ENCODE results near the gene GRK5. TPM values are rescaled to one million over a fixed set of nuclear protein-coding genes. Genes with fewer than 3 reads are reported as not detected.

GRK5 gene
- total RNA-seq, 4 donors from 2014 or later: 6.2 to 12.5 (median 9.1) TPM

GRCh38 chr10:119425881-119426170 is 218.5 kb downstream of the GRK5 start:
- no peaks in the 10 kb centered on the region for H3K36me3 ChIP-seq
- DNase-seq (no peak), ATAC-seq (no peak)
- intact Hi-C loops (cut with DNase I; ENCODE audit: low total_unique reads) (no loop called here), in situ Hi-C loops (cut with MboI; ENCODE audit: low sequenced_read_pairs in 4 of 4) (no loop called here)
- TF ChIP-seq, protein P1, sequence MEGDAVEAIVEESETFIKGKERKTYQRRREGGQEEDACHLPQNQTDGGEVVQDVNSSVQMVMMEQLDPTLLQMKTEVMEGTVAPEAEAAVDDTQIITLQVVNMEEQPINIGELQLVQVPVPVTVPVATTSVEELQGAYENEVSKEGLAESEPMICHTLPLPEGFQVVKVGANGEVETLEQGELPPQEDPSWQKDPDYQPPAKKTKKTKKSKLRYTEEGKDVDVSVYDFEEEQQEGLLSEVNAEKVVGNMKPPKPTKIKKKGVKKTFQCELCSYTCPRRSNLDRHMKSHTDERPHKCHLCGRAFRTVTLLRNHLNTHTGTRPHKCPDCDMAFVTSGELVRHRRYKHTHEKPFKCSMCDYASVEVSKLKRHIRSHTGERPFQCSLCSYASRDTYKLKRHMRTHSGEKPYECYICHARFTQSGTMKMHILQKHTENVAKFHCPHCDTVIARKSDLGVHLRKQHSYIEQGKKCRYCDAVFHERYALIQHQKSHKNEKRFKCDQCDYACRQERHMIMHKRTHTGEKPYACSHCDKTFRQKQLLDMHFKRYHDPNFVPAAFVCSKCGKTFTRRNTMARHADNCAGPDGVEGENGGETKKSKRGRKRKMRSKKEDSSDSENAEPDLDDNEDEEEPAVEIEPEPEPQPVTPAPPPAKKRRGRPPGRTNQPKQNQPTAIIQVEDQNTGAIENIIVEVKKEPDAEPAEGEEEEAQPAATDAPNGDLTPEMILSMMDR (IDR thresholded peaks at IDR 0.05 in 4 of 5, conservative IDR thresholded peaks at IDR 0.05 in 1 of 5): no peak
- no peak for TF ChIP-seq POLR2A (IDR thresholded peaks at IDR 0.05)
- H3K4me3 ChIP-seq: no peak overlapping the region
- H3K9me3 ChIP-seq: no peaks in the 10 kb centered on the region
- peaks cover 0 to 3% of the 10 kb centered on the region in 2 donors for H3K4me1 ChIP-seq
- H3K27me3 ChIP-seq: no peaks in the 10 kb centered on the region
- H3K27ac ChIP-seq: no peak overlapping the region

DNA sequence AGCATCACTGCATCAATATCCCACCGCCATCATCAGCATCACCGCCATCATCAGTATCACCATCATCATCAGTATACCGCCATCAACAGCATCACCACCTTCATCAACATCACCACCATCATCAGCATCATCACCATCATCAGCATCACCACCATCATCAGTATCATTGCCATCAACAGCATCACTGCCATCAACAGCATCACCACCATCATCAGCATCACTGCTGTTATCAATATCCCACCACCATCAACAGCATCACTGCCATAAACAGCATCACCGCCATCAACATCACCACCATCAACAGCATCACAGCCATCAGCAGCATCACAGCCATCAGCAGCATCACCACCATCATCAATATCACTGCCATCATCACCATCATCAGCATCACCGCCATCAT is 219.3 kb downstream of the GRK5 start:
- H3K27me3 ChIP-seq: no peaks in the 10 kb centered on the region
- DNase-seq: no peak
- no peaks in the 10 kb centered on the region for H3K4me1 ChIP-seq
- peaks cover 0 to under 1% of the 10 kb centered on the region in 2 donors for H3K36me3 ChIP-seq
- H3K27ac ChIP-seq: no peak overlapping the region
- no peak overlapping the region for H3K4me3 ChIP-seq
- no peaks in the 10 kb centered on the region for H3K9me3 ChIP-seq
- in situ Hi-C loops (cut with MboI; ENCODE audit: low sequenced_read_pairs in 4 of 4): no loop called here
- no peak for ATAC-seq
- intact Hi-C loops (cut with DNase I; ENCODE audit: low total_unique reads): no loop called here
- no peak for TF ChIP-seq POLR2A (IDR thresholded peaks at IDR 0.05)
- TF ChIP-seq, protein P1 (IDR thresholded peaks at IDR 0.05 in 4 of 5, conservative IDR thresholded peaks at IDR 0.05 in 1 of 5): no peak

DNA sequence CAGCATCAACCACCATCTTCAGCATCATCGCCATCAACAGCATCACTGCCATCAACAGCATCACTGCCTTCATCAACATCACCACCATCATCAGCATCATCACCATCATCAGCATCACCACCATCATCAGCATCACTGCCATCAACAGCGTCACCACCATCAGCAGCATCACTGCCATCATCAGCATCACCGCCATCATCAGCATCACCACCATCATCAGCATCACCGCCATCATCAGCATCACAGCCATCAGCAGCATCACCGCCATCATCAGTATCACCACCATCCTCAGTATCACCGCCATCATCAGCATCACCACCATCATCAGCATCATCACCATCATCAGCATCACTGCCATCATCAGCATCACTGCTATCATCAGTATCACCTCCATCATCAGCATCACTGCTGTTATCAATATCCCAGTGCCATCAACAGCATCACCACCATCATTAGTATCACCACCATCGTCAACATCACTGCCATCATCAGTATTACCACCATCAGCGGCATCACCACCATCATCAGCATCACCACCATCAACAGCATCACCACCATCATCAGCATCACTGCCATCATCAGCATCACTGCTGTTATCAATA is 220.0 kb downstream of the GRK5 start:
- Histone ChIP-seq H3K4me3 (no peak overlapping the region), H3K27ac (no peak overlapping the region), H3K4me1 (no peaks in the 10 kb centered on the region), H3K9me3 (no peaks in the 10 kb centered on the region), H3K36me3 (peaks cover 0 to 5% of the 10 kb centered on the region in 2 donors), H3K27me3 (no peaks in the 10 kb centered on the region)
- DNase-seq (no peak), ATAC-seq (no peak)
- in situ Hi-C loops (cut with MboI; ENCODE audit: low sequenced_read_pairs in 4 of 4): no loop called here
- no peak for TF ChIP-seq POLR2A (IDR thresholded peaks at IDR 0.05)
- TF ChIP-seq, protein P1 (IDR thresholded peaks at IDR 0.05 in 4 of 5, conservative IDR thresholded peaks at IDR 0.05 in 1 of 5): no peak
- intact Hi-C loops (cut with DNase I; ENCODE audit: low total_unique reads): no loop called here

DNA sequence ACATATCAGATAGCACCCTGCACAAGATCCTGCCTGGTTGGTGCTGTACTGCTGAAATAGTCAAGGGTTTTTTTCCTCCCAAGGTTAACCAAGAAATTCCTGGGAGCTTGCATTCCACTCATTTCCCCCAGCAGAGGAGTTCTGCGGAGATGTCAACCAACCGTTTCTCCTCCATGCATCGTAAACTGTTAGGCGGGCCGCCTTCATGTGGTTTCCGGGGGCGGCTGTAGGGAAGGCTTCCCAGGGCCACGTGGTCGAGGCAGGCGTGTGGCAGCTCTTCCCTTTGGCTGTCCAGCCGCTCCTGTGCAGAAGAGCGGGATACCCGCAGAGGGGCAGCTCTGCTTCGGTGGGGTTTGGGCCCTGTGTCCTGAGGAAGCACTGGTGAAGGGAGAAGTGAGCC is 221.4 kb downstream of the GRK5 start:
- TF ChIP-seq, protein P1 (IDR thresholded peaks at IDR 0.05 in 4 of 5, conservative IDR thresholded peaks at IDR 0.05 in 1 of 5): no peak
- TF ChIP-seq POLR2A (IDR thresholded peaks at IDR 0.05): no peak
- Histone ChIP-seq H3K9me3 (no peaks in the 10 kb centered on the region), H3K4me1 (no peaks in the 10 kb centered on the region), H3K27me3 (no peaks in the 10 kb centered on the region), H3K36me3 (peaks cover 0 to 5% of the 10 kb centered on the region in 2 donors), H3K27ac (no peak overlapping the region), H3K4me3 (no peak overlapping the region)
- ATAC-seq: no peak
- in situ Hi-C loops (cut with MboI; ENCODE audit: low sequenced_read_pairs in 4 of 4): no loop called here
- intact Hi-C loops (cut with DNase I; ENCODE audit: low total_unique reads): no loop called here
- DNase-seq: no peak

DNA sequence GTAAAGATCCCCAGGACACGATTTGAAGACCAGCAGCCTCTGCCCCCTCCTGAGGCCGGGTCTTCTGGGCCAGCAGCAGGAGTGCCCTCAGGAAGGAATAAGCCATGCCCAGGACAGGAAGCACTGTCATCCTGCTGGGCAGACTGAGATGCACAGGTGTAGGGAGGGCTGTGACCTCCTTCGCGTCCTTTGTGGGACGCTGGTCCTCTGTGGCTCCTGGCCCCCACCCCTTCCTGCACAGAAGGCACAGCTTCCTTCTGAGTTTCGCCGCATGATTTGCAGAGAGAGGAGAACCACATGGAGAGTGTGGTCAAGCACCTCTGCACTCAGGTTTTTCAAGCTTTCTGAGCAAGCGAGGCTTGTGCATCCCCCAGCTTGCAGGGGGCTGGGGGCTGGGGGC is 222.4 kb downstream of the GRK5 start:
- Histone ChIP-seq H3K27me3 (no peaks in the 10 kb centered on the region), H3K9me3 (no peaks in the 10 kb centered on the region), H3K4me1 (no peaks in the 10 kb centered on the region), H3K27ac (no peak overlapping the region), H3K4me3 (no peak overlapping the region), H3K36me3 (peaks cover 0 to 5% of the 10 kb centered on the region in 2 donors)
- TF ChIP-seq, protein P1 (IDR thresholded peaks at IDR 0.05 in 4 of 5, conservative IDR thresholded peaks at IDR 0.05 in 1 of 5): no peak
- DNase-seq (no peak), ATAC-seq (no peak)
- in situ Hi-C loops (cut with MboI; ENCODE audit: low sequenced_read_pairs in 4 of 4): loop anchor here in 1 of 4 donors (10.0 kb wide), 1 partner anchor 235 kb away; no protein-coding TSS in a partner anchor
- intact Hi-C loops (cut with DNase I; ENCODE audit: low total_unique reads): no loop called here
